Cerebellar nuclear complex (tissue), 1 donor: ENCODE results near the gene ZSCAN5B.
"Not testable (repeated sequence)": the region's sequence is repeated elsewhere in the genome, so short reads cannot be mapped to it uniquely, and the experiment has no call there.

Experiments used
- DNase-seq, 2 experiments: peaks; one replicate each; lab custom pipeline; 2025; lab: John Stamatoyannopoulos, UW

The ZSCAN5B gene

DNA sequence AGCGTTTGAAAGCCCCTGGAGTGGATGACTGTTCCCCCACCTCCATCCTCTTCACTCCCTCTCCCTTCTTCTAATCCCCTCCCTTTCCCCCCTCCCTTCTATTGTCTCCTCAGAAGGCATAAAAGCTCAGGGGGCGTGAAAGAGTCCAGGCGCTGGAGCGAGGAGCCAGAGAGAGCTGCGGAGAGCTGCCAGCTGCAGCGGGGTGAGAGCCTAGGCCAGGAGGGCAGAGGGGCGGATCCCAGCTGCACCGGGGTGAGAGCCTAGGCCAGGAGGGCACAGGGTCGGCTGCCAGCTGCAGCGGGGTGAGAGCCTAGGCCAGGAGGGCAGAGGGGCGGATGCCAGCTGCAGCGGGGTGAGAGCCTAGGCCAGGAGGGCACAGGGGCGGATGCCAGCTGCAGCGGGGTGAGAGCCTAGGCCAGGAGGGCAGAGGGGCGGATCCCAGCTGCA, 21.7 kb downstream of the ZSCAN5B start, which contains the start of gene GALP:
Gene GALP, plus strand, starts transcription at position 148 of the 447 bp plus-strand sequence. CDS start 1,101 bp downstream, outside the sequence.
- not testable (repeated sequence) for DNase-seq

GRCh38 chr19:56174550-56174949, 23.0 kb downstream of the ZSCAN5B start:
- DNase-seq, result no peak

- DNase-seq, result no peak
Measured at GRCh38 chr19:56174086-56174485, 23.5 kb downstream of the ZSCAN5B start.

DNA sequence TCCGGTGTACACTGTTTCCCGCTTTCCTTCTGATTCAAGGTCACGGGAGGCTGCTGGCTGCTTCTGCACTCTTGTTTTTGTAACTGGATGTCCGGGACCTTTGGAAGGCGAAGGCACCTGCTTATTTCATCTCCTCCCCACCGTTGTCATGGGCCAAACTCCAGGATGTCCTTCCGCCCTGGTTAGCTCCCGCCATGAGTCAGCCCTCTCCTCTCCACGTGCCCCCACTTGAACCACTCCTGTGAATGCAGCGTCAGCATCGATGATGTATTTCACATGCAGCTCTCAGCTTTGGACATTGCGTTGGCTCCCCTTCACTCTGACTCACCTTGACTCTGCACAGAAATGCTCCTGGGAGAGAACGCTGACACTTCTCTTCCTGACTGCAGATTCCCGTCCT, 27.3 kb downstream of the ZSCAN5B start:
- DNase-seq, result no peak

- no peak for DNase-seq
Measured at GRCh38 chr19:56167064-56167578, 30.5 kb downstream of the ZSCAN5B start.

DNA sequence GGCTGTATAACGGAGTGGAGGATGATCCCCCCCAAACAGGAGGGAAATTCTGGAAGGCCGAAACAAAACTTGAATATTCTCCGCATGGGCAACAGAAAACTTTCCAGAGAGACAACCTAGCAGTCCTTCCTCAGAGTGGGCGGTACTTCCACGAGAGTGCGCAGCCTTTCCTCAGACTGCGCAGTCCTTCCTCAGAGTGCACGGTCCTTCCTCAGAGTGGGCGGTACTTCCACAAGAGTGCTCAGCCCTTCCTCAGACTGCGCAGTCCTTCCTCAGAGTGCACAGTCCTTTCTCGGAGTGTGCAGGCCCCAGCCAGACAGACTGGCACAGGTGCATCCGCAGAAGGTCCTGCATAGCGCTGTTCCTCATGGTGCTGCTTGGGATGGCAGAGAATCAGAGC, 34.5 kb downstream of the ZSCAN5B start:
- DNase-seq, result no peak

GRCh38 chr19:56162258-56162657, 35.3 kb downstream of the ZSCAN5B start:
- DNase-seq, result no peak

GRCh38 chr19:56161534-56161933, 36.0 kb downstream of the ZSCAN5B start:
- no peak for DNase-seq

DNA sequence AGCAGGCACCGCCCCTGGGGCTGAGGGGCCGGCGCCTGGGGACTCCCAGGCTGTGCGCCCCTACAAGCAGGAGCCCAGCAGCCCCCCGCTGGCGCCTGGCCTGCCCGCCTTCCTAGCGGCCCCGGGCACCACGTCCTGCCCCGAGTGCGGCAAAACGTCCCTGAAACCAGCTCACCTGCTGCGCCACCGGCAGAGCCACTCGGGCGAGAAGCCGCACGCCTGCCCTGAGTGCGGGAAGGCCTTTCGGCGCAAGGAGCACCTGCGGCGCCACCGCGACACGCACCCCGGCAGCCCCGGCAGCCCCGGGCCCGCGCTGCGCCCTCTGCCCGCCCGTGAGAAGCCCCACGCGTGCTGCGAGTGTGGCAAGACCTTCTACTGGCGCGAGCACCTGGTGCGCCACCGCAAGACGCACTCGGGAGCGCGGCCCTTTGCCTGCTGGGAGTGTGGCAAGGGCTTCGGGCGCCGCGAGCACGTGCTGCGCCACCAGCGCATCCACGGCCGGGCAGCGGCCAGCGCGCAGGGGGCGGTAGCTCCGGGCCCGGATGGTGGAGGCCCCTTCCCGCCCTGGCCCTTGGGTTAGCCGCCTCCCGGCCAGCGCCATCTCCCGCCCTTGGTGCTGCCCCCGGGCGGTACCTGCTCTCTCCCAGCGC, 37.8 kb downstream of the ZSCAN5B start:
- DNase-seq, result no peak

- DNase-seq, result no peak
Measured at GRCh38 chr19:56159009-56159559, 38.5 kb downstream of the ZSCAN5B start.

GRCh38 chr19:56158170-56158757, 39.3 kb downstream of the ZSCAN5B start:
- no peak for DNase-seq

GRCh38 chr19:56156768-56157167, 40.8 kb downstream of the ZSCAN5B start:
- DNase-seq, result no peak

DNA sequence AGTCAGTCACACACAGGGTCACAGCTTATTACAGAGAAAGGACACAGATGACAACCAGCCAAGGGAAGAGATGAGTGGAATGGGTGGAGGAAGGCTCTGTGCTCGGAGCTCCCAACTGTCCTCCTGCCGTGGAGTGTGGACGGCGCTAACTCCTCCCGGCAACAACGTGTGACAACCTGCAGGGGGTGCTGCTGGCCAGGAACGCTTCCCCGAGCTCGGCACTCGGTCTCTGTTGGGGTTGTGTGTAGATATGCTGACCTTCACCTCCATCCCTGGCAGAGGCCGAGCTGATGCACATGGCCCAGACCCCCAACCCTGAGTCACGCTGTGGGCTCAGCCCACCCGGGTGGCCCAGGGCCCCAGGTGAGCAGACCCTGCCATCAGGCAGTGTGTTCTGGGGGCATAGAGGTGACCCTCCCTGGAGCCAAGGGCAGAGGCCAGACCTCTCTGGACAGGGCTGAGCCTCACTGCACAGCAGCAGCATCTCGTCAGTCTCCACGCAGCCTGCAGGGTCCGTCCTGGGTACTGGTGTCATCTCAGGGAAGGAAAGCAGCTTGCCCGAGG, 42.4 kb downstream of the ZSCAN5B start:
- no peak for DNase-seq

DNA sequence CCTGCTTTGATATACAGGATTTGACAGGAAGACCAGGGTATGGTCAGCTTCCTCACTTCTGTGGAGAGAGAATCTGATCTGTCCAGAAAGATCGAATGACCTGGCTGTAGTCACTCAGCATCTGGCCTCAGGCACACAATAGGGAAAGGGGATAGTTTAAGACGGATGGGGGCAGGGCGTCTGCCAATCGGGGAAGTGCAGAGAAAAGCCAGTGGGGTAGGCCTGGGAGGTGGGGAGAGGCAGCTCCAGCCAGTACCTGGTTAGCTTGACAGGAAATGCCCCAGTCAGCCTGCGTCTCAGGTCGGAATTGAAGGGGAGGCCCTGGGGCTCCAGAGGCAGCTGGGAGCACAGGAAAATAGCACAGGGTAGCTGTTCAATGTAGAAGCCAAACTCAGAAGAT, 44.1 kb downstream of the ZSCAN5B start:
- DNase-seq, result no peak

DNA sequence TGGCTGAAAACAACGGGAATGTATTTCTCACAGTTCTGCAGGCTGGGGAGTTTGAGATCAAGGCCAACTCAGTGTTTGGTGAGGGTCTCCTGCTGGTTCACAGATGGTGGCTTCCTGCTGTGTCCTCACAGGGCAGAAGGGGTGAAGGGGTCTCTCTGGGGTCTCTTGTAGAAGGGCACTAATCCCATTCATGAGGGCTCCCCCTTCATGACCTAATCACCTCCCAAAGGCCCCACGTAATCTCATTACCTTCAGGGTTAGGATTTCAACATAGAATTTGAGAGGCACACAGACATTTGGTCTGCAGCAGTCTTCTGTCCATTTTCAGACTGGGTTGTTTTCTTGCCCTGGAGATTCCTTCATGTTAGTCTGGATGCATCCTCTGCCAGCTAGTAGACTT, 44.9 kb downstream of the ZSCAN5B start:
- DNase-seq, result no peak

GRCh38 chr19:56150358-56150757, 47.2 kb downstream of the ZSCAN5B start:
- DNase-seq, result no peak

DNA sequence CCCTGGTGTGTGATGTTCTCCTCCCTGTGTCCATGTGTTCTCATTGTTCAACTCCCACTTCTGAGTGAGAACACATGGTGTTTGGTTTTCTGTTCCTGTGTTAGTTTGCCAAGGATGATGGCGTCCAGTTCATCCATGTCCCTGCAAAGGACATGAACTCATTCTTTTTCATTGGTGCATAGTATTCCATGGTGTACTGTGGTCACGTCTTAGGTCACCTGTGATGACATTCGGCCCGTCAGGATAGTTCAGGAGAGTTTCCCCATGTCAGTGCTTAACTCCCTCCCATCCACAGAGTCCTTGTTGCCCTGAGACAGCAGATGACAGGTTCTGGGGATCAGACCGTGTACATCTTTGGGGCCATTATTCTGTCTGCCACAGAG, 47.9 kb downstream of the ZSCAN5B start:
- no peak for DNase-seq

GRCh38 chr19:56148955-56149655, 48.5 kb downstream of the ZSCAN5B start:
- not testable (repeated sequence) for DNase-seq

- DNase-seq, result no peak
Measured at GRCh38 chr19:56148096-56148495, 49.5 kb downstream of the ZSCAN5B start.

DNA sequence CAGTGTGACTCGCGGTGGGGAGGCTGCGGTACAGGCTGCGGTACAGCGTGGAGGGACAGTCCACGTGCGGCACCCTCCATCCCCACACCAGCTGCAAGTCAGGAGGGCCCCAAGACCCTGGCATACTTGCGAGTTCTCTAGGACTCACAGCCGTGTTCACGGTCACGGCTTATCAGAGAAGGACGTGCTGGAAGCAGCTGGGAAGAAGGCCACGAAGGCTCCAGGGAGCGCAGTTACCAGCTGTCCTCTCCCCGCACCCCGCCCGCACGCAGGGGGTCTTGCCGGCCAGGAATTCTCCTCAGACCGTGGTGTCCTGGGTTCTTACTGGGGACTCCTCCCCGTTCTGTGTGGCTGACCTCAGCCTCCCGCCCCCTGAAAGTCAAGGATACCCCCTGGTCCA, 50.3 kb downstream of the ZSCAN5B start:
- DNase-seq, result no peak

GRCh38 chr19:56146904-56147303, 50.7 kb downstream of the ZSCAN5B start:
- DNase-seq, result no peak

GRCh38 chr19:56145698-56146097, 51.9 kb downstream of the ZSCAN5B start:
- no peak for DNase-seq
